ENCODE measurements around the gene ISYNA1. TPM values are rescaled to one million over a fixed set of nuclear protein-coding genes. Genes with fewer than 3 reads are reported as not detected.

Gene ISYNA1
- 9.6 and 10.8 TPM in 2 replicates for total RNA-seq

DNA sequence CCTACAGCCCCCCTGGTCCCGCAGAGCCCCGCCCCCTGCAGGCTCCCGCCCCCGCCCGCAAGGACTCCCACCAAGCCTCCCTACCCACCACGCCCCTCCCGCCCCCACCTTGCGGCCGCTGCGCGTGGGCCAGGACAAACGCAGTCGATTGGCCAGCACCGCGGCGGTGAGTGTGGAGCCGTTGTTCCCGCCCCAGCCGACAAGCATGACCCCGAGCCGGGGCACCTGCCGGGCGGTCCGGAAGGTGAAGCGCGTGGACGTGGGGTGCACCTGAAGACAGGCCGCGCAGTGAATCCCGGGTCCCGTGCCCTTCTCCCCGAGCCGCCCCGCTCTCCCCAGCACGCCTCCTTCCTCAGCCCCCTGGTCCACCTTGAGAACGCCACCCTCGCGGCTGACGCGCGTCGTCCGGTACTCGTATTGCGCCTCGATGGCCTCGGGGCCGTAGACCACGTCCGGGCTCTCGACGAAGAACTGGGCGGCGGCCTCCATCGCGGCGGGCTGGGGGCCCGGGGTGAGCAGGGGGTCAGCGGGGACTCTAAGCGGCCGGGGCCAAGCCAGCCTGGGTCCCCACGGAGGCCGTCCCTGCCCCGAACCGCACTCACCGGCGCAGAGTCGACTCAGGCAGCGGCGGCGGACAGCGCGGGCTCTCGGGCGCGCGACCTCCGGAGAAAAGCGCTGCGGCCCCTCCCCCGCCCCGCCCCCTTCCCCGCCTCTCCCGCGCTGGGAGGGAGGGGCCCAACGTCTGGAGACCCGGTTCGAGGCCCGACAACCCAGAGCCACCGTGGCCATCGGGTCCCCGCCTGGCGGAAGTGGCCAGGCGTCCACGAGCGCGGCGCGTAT is at the start of gene ISYNA1:
Gene ISYNA1 (minus strand): TSS at position 643 of the 840 bp plus-strand sequence. CDS start 154 bp downstream, at position 489.

DNA sequence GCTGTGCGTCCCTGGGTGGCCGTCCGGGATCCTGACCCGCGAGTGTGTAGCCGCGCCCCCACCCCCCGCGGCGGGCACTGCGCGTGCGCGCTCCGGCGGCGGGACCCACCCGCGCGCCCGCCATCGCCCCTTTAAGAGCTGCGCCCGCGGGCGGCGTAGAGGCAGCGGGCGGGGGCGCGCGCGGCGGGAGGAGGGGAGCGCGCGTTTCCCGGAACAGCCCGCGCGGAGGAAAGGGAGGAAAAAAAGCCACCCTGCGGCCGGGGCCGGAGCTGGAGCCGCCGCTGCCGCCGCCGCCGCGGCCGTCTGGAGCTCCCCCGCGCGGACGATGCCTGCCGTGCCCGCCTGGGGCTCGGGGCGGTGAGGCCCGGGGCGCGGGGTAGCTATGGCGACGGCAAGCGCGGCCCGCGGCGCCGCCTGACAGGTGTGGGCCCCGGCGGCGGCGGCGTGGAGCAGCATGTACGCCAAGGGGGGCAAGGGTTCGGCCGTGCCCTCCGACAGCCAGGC is 18.7 kb downstream of the ISYNA1 start, which contains the start of gene SSBP4:
Gene SSBP4 (plus strand): TSS at position 204 of the 504 bp plus-strand sequence. CDS start 251 bp downstream, at position 455.

GRCh38 chr19:18397242-18398202 is 40.4 kb downstream of the ISYNA1 start, which contains the start of gene LRRC25:
Gene LRRC25 (minus strand): TSS chr19:18397622. CDS start chr19:18396963, 659 bp downstream.

DNA sequence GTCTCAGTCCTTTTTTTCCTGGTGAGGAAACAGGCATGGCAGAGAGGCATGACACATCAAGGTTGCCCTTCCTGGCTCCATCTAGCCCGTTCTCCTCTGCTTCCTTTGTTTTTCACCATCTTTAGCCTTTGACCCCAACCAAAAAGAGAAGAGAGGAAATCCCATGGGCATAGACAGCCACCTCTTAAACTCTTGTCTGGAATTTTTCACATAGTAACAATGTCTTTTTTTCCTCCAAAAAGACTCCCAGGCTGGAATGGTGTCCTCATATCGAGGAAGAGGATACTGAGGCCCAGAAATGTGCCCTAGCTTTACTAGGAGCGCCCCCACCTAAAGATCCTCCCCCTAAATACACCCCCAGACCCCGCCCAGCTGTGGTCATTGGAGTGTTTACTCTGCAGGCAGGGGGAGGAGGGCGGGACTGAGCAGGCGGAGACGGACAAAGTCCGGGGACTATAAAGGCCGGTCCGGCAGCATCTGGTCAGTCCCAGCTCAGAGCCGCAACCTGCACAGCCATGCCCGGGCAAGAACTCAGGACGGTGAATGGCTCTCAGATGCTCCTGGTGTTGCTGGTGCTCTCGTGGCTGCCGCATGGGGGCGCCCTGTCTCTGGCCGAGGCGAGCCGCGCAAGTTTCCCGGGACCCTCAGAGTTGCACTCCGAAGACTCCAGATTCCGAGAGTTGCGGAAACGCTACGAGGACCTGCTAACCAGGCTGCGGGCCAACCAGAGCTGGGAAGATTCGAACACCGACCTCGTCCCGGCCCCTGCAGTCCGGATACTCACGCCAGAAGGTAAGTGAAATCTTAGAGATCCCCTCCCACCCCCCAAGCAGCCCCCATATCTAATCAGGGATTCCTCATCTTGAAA is 52.0 kb downstream of the ISYNA1 start, which contains the start of gene GDF15:
Gene GDF15 (plus strand): TSS at position 484 of the 868 bp plus-strand sequence. CDS start 32 bp downstream, at position 516.

Other genes with a start within 250 kb of the ISYNA1 start
- 7.5 and 14.0 TPM in 2 replicates for gene MPV17L2, start 244.9 kb downstream of the ISYNA1 start, total RNA-seq
- 3.4 and 6.6 TPM in 2 replicates for gene RAB3A, start 234.1 kb downstream of the ISYNA1 start, total RNA-seq
- gene PDE4C, start 211.7 kb downstream of the ISYNA1 start, total RNA-seq: 0.12 and 0.26 TPM in 2 replicates
- 0.13 and 0.87 TPM in 2 replicates for gene IQCN, start 163.7 kb downstream of the ISYNA1 start, total RNA-seq
- gene JUND, start 156.5 kb downstream of the ISYNA1 start, total RNA-seq: 85.7 and 119 TPM in 2 replicates
- 122 and 147 TPM in 2 replicates for gene LSM4, start 115.1 kb downstream of the ISYNA1 start, total RNA-seq
- gene PGPEP1, start 97.5 kb downstream of the ISYNA1 start, total RNA-seq: 60.6 and 62.5 TPM in 2 replicates
- 41.1 and 66.9 TPM in 2 replicates for gene GDF15, start 52.0 kb downstream of the ISYNA1 start, total RNA-seq
- 0.06 TPM in 1 of 2 replicates, not detected in the other for gene LRRC25, start 40.5 kb downstream of the ISYNA1 start, total RNA-seq
- 54.1 and 66.1 TPM in 2 replicates for gene SSBP4, start 18.7 kb downstream of the ISYNA1 start, total RNA-seq
- gene ELL, start 83.9 kb upstream of the ISYNA1 start, total RNA-seq: 16.1 and 18.0 TPM in 2 replicates
- gene FKBP8, start 105.4 kb upstream of the ISYNA1 start, total RNA-seq: 256 and 259 TPM in 2 replicates
- gene KXD1, start 119.7 kb upstream of the ISYNA1 start, total RNA-seq: 70.0 and 82.8 TPM in 2 replicates
- 850 and 972 TPM in 2 replicates for gene UBA52, start 133.7 kb upstream of the ISYNA1 start, total RNA-seq
- 51.8 and 59.6 TPM in 2 replicates for gene REX1BD, start 150.7 kb upstream of the ISYNA1 start, total RNA-seq
- 437 and 449 TPM in 2 replicates for gene CRLF1, start 168.7 kb upstream of the ISYNA1 start, total RNA-seq
- 3.1 and 4.0 TPM in 2 replicates for gene TMEM59L, start 174.7 kb upstream of the ISYNA1 start, total RNA-seq
- 8.6 and 8.9 TPM in 2 replicates for gene KLHL26, start 198.9 kb upstream of the ISYNA1 start, total RNA-seq
- gene CRTC1, start 245.5 kb upstream of the ISYNA1 start, total RNA-seq: 2.6 and 2.7 TPM in 2 replicates

Data from aortic smooth muscle cell (primary cell).